Measurements from ENCODE around the gene CNTN4. TPM values are rescaled to one million over a fixed set of nuclear protein-coding genes. Genes with fewer than 3 reads are reported as not detected.

CNTN4 gene
- total RNA-seq, 1 donor from 2014 or later = 48.3 TPM

DNA sequence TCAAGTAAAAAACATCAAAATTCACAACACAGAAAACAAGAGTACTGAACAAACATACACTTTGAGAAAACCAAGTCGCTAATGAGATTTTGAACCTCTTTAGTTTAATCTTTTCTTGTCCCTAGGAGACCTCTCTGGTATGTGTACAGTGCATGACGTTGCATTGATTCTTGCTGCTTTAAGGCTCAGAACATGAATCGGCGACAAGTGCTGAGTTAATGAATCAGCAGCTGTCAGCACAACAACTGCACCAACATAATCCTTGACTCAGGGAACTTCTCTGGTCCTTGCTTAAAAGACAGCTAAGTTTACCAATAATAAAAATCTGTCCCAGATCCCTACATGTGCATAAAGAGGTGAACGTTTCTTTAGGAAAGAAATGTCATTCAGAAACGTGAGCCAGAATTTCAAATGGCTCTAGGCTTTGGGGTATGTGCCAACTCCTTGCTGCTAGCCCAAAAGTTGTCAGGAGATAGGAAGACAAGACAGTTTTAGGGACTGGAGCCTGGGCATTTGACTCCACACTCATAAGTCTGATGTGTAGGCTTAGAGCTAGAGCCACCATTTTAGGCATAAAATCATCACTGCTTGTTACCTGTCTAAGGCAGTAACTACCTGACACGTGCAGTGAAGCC lies 924.6 kb downstream of the CNTN4 start:
- H3K4me1 Mint-ChIP-seq (ENCODE audit: unreplicated experiment) = peaks cover 5% of the 10 kb centered on the region
- TF ChIP-seq, protein P1, sequence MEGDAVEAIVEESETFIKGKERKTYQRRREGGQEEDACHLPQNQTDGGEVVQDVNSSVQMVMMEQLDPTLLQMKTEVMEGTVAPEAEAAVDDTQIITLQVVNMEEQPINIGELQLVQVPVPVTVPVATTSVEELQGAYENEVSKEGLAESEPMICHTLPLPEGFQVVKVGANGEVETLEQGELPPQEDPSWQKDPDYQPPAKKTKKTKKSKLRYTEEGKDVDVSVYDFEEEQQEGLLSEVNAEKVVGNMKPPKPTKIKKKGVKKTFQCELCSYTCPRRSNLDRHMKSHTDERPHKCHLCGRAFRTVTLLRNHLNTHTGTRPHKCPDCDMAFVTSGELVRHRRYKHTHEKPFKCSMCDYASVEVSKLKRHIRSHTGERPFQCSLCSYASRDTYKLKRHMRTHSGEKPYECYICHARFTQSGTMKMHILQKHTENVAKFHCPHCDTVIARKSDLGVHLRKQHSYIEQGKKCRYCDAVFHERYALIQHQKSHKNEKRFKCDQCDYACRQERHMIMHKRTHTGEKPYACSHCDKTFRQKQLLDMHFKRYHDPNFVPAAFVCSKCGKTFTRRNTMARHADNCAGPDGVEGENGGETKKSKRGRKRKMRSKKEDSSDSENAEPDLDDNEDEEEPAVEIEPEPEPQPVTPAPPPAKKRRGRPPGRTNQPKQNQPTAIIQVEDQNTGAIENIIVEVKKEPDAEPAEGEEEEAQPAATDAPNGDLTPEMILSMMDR (IDR thresholded peaks at IDR 0.05) = no peak
- no peak overlapping the region for H3K27ac Mint-ChIP-seq (ENCODE audit: unreplicated experiment)

DNA sequence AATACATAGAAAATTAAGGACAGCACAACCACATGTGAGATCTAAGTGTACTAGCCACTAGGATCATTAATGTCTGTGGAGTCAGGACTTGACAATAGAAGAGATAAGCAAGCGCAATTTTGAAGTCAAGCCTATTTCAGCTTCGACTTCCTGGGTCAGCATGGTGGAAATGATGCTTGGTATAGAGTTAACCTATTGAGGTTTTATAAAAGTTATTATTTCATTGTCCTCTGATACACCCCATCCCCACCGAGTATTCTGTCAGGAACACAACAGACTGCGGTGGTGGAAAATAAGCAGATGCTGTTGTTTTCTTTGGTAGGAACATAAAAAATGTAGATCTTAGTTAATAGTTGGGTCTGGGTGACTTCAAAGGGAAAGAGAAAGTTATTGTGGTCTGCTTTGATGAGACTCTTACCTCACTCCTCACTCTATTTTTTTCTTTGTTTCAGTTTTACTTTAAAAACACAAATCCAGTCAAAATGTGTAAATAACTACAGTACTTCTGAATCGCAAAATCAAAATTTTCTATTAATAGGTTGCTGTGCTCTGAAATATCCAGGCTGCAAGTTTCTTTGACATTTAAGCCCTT lies 929.4 kb downstream of the CNTN4 start:
- Mint-ChIP-seq H3K4me1 (ENCODE audit: unreplicated experiment) (peaks cover 5% of the 10 kb centered on the region), H3K9me3 (ENCODE audit: unreplicated experiment) (no peaks in the 10 kb centered on the region), H3K4me3 (ENCODE audit: unreplicated experiment) (no peak overlapping the region), H3K27me3 (ENCODE audit: unreplicated experiment) (no peaks in the 10 kb centered on the region), H3K36me3 (ENCODE audit: unreplicated experiment) (no peaks in the 10 kb centered on the region), H3K27ac (ENCODE audit: unreplicated experiment) (no peak overlapping the region)
- no peak for DNase-seq (ENCODE audit: extremely low spot score, unreplicated experiment)
- TF ChIP-seq, protein P1 (IDR thresholded peaks at IDR 0.05) = no peak

More for the DNA sequence above, 924.6 kb downstream of the CNTN4 start:
- H3K36me3 Mint-ChIP-seq (ENCODE audit: unreplicated experiment) = no peaks in the 10 kb centered on the region
- H3K9me3 Mint-ChIP-seq (ENCODE audit: unreplicated experiment) = no peaks in the 10 kb centered on the region
- H3K27me3 Mint-ChIP-seq (ENCODE audit: unreplicated experiment) = no peaks in the 10 kb centered on the region
- DNase-seq (ENCODE audit: extremely low spot score, unreplicated experiment) = no peak
- H3K4me3 Mint-ChIP-seq (ENCODE audit: unreplicated experiment) = no peak overlapping the region

DNA sequence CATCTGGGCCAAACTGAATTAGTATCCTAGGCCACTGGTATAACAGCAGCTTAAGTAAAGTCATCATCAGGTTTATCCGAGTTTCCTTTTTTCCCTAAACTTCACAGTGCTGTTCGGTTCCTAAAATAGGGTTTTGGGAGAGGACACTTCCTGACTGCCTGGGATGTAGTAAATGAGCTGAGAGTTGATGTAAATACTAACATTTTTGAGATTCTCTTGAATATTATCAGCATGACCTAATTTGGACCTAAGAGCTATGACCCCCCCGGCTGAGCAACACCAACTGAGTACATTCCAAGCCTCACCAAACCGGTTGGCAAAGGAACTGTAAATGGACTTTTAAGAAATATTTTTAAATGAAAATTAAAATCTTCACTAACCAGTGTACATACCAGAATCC lies 932.7 kb downstream of the CNTN4 start:
- Mint-ChIP-seq H3K27me3 (ENCODE audit: unreplicated experiment) (no peaks in the 10 kb centered on the region), H3K27ac (ENCODE audit: unreplicated experiment) (no peak overlapping the region), H3K4me3 (ENCODE audit: unreplicated experiment) (no peak overlapping the region), H3K36me3 (ENCODE audit: unreplicated experiment) (no peaks in the 10 kb centered on the region), H3K9me3 (ENCODE audit: unreplicated experiment) (no peaks in the 10 kb centered on the region), H3K4me1 (ENCODE audit: unreplicated experiment) (no peaks in the 10 kb centered on the region)
- TF ChIP-seq, protein P1 (IDR thresholded peaks at IDR 0.05) = no peak
- no peak for DNase-seq (ENCODE audit: extremely low spot score, unreplicated experiment)

DNA sequence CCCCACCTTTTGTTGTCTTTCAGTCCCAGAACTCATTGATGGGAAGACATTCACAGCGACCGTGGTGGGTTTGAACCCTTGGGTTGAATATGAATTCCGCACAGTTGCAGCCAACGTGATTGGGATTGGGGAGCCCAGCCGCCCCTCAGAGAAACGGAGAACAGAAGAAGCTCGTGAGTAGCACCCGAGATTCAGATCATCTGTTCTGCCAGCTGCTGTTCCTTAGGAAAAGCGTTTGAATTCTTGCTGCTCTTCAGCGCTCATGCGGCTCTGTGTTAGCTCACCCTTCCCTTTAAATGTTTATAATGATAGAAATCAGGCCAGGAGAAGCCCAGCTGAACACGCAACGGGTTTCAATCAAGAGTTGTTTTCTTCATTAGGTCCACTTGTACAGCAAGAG lies 938.5 kb downstream of the CNTN4 start:
- no peak for DNase-seq (ENCODE audit: extremely low spot score, unreplicated experiment)
- Mint-ChIP-seq H3K27ac (ENCODE audit: unreplicated experiment) (no peak overlapping the region), H3K4me1 (ENCODE audit: unreplicated experiment) (no peaks in the 10 kb centered on the region), H3K36me3 (ENCODE audit: unreplicated experiment) (peaks cover 3% of the 10 kb centered on the region), H3K4me3 (ENCODE audit: unreplicated experiment) (no peak overlapping the region), H3K27me3 (ENCODE audit: unreplicated experiment) (no peaks in the 10 kb centered on the region), H3K9me3 (ENCODE audit: unreplicated experiment) (peaks cover 10% of the 10 kb centered on the region)
- TF ChIP-seq, protein P1 (IDR thresholded peaks at IDR 0.05) = no peak

DNA sequence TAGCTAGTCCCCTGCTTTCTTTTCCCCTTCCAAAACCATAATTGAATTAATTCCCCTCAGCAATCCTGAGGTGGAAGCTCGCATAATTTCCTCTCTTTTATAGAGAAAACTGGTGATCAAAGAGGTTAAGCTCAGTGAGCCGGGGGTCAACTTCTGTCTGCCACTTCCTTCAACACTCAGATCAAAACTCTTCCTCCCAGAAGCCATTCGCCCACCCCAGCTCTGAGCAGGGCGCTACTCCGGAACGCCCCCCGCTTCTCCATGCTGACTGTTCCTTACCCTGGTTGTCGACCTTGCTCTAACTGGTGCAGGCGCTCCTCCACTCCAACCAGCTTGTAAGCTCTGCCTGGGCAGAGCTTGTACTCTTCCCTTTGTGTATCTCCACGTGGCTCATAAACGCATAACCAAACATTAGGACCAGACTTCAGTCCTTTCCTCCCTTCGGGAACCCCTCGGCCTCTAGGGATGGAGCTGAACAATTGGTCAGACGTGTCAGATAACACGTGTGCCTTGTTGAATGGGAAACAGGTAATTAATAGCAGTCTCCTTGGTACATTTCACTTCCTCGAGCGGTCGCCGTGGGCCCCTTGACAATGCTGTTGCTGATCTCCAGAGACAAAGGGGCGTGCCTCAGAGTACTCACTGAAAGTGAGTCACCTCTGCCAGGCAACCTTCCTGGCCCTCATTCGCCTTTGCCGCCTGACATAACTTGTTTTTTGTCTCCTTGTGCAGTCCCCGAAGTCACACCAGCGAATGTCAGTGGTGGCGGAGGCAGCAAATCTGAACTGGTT lies 939.7 kb downstream of the CNTN4 start:
- no peak for DNase-seq (ENCODE audit: extremely low spot score, unreplicated experiment)
- no peak overlapping the region for H3K4me3 Mint-ChIP-seq (ENCODE audit: unreplicated experiment)
- no peaks in the 10 kb centered on the region for H3K27me3 Mint-ChIP-seq (ENCODE audit: unreplicated experiment)
- H3K27ac Mint-ChIP-seq (ENCODE audit: unreplicated experiment) = no peak overlapping the region
- H3K4me1 Mint-ChIP-seq (ENCODE audit: unreplicated experiment) = no peaks in the 10 kb centered on the region
- TF ChIP-seq, protein P1 (IDR thresholded peaks at IDR 0.05) = no peak
- H3K36me3 Mint-ChIP-seq (ENCODE audit: unreplicated experiment) = peaks cover 6% of the 10 kb centered on the region
- peaks cover 16% of the 10 kb centered on the region for H3K9me3 Mint-ChIP-seq (ENCODE audit: unreplicated experiment)

Measured in osteocyte (in vitro differentiated cells).